Measurements from ENCODE around the gene AGMAT. TPM values are rescaled to one million over a fixed set of nuclear protein-coding genes. Genes with fewer than 3 reads are reported as not detected.
A peak's percentile ranks its signal among the peaks of the same experiment; 100 is the strongest.

AGMAT gene
- total and polyA plus RNA-seq, 9 of the 15 experiments (the other 6 are each of a cell fraction or from before 2014, with no cell fraction given), result not detected

GRCh38 chr1:15526490-15527339 lies 58.1 kb downstream of the AGMAT start, which contains the start of gene DNAJC16 (continued):
- TF ChIP-seq BMI1 (IDR thresholded peaks at IDR 0.05; ENCODE audit: low read length) (peak; percentile 97), KDM5B (IDR thresholded peaks at IDR 0.05; ENCODE audit: insufficient replicate concordance, low read depth, low read length) (peak; percentile 78), E4F1 (CRISPR knock-in tag; IDR thresholded peaks at IDR 0.05; ENCODE audit: borderline replicate concordance) (no peak), MTA3 (IDR thresholded peaks at IDR 0.05; ENCODE audit: borderline replicate concordance) (peak; percentile 100), CHD4 (IDR thresholded peaks at IDR 0.05; ENCODE audit: insufficient read depth, insufficient replicate concordance, low read depth, low read length, poor library complexity, severe bottlenecking) (no peak), MECOM (CRISPR knock-in tag; IDR thresholded peaks at IDR 0.05) (0 out of 2 replicates have a peak, but pooled peaks have one; percentile 52), ZNF512 (tag; IDR thresholded peaks at IDR 0.05) (no peak), U2AF2 (optimal IDR thresholded peaks at IDR 0.05; ENCODE audit: low read depth, low read length) (no peak), ZBTB43 (CRISPR knock-in tag; IDR thresholded peaks at IDR 0.05) (0 out of 2 replicates have a peak, but pooled peaks have one; percentile 14), SMARCA4 (IDR thresholded peaks at IDR 0.05) (no peak), SAFB (IDR thresholded peaks at IDR 0.05; ENCODE audit: borderline replicate concordance, low read depth, low read length) (no peak), ASH1L (IDR thresholded peaks at IDR 0.05; ENCODE audit: borderline replicate concordance, low read depth, partially characterized antibody) (no peak), ZSCAN32 (CRISPR knock-in tag; IDR thresholded peaks at IDR 0.05) (no peak), ETS2 (tag; IDR thresholded peaks at IDR 0.05; ENCODE audit: borderline replicate concordance, poor library complexity, severe bottlenecking) (no peak), RBBP5 (IDR thresholded peaks at IDR 0.05; ENCODE audit: borderline replicate concordance, insufficient read depth, low read length, poor library complexity, severe bottlenecking) (peak; percentile 97), HDAC2 (IDR thresholded peaks at IDR 0.05) (peak; percentile 69), NFIX (CRISPR knock-in tag; IDR thresholded peaks at IDR 0.05; ENCODE audit: low read depth) (no peak), ZNF316 (IDR thresholded peaks at IDR 0.05) (peak; percentile 47), KAT2B (IDR thresholded peaks at IDR 0.05; ENCODE audit: low read depth, low read length) (no peak)
- TF ChIP-seq, protein P1, sequence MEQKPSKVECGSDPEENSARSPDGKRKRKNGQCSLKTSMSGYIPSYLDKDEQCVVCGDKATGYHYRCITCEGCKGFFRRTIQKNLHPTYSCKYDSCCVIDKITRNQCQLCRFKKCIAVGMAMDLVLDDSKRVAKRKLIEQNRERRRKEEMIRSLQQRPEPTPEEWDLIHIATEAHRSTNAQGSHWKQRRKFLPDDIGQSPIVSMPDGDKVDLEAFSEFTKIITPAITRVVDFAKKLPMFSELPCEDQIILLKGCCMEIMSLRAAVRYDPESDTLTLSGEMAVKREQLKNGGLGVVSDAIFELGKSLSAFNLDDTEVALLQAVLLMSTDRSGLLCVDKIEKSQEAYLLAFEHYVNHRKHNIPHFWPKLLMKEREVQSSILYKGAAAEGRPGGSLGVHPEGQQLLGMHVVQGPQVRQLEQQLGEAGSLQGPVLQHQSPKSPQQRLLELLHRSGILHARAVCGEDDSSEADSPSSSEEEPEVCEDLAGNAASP (IDR thresholded peaks at IDR 0.05), result no peak

Data from K562 (cell line).